Osteoblast (primary cell): ENCODE results near the gene POU6F2. TPM values are rescaled to one million over a fixed set of nuclear protein-coding genes. Genes with fewer than 3 reads are reported as not detected.

Experiments used
- DNase-seq: peaks from one replicate; pipeline ENCODE4 v3.0.0; 2011; ENCODE audit warnings: low spot score, mixed read lengths; ENCODE audit not compliant: insufficient read length; ENCODE audit errors: missing footprints
- H2AFZ ChIP-seq: 2 replicates; pipeline ENCODE4 v1.6.0; 2011; ENCODE audit warnings: mild to moderate bottlenecking, low read length
- H3K27ac ChIP-seq: 2 replicates; pipeline ENCODE4 v1.5.1; 2011; ENCODE audit warnings: mild to moderate bottlenecking, low read depth, low read length, moderate library complexity
- H3K27me3 ChIP-seq: 2 replicates; pipeline ENCODE4 v1.6.0; 2012; ENCODE audit warnings: mild to moderate bottlenecking, control low read depth, inconsistent platforms, low read length, moderate library complexity; ENCODE audit not compliant: insufficient read depth
- H3K36me3 ChIP-seq: 2 replicates; pipeline ENCODE4 v1.5.1; 2011; ENCODE audit warnings: mild to moderate bottlenecking, low read length, control low read depth, moderate library complexity; ENCODE audit not compliant: insufficient read depth
- H3K4me1 ChIP-seq: 2 replicates; pipeline ENCODE4 v1.5.1; 2011; ENCODE audit warnings: mild to moderate bottlenecking, low read length, control low read depth, moderate library complexity; ENCODE audit not compliant: insufficient read depth
- H3K4me2 ChIP-seq: 2 replicates; pipeline ENCODE4 v1.6.0; 2011; ENCODE audit warnings: mild to moderate bottlenecking, low read length; ENCODE audit not compliant: insufficient read depth
- H3K4me3 ChIP-seq: fragments of 200-600 bp; sonication (generic); 3 replicates; pipeline ENCODE4 v1.5.1; 2012; ENCODE audit warnings: mild to moderate bottlenecking, low read length, inconsistent platforms; ENCODE audit not compliant: insufficient read depth
- H3K79me2 ChIP-seq: 2 replicates; pipeline ENCODE4 v1.6.0; 2012; ENCODE audit warnings: mild to moderate bottlenecking, low read length, control low read depth, inconsistent platforms; ENCODE audit not compliant: insufficient read depth
- H3K9me3 ChIP-seq: 2 replicates; pipeline ENCODE4 v1.5.1; 2011; ENCODE audit warnings: low read depth, low read length, control low read depth
- H4K20me1 ChIP-seq: 2 replicates; pipeline ENCODE4 v1.6.0; 2012; ENCODE audit warnings: mild to moderate bottlenecking, low read length, control low read depth; ENCODE audit not compliant: insufficient read depth
- total RNA-seq: library from RNA; depleted of rRNA; stranded (reverse); fragments of >200 nt; gene quantifications from 2 replicates; pipeline ENCODE4 v1.2.3, GENCODE V29; 2012
- TF ChIP-seq, protein P1 (sequence below): IDR thresholded peaks from 2 replicates; pipeline ENCODE4 v1.5.1; 2011; ENCODE audit warnings: mild to moderate bottlenecking, low read depth, low read length, moderate library complexity; ENCODE audit errors: extremely low read depth

POU6F2 gene
- total RNA-seq, 1 donor, result not detected

DNA sequence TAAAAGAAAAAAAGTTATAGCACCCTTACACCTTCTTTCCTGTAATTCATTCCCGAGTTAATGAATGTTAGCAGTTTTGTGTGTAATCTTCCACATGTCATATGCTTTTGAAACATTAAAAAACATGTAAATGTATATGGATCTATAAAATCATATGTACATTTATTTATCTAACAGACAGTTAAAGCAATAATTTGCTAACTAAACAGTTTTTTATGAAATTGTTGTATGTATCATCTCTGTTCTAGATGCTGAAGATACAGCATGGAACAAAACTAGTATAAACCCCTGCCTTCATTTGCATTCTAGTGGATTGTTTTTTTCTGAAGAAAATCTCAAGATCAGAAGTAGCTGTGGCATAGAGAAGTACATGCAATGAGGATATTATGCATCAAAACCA is 165.0 kb downstream of the POU6F2 start:
- no peak overlapping the region for H3K27ac ChIP-seq
- peaks cover 1% of the 10 kb centered on the region for H3K9me3 ChIP-seq
- no peak overlapping the region for H2AFZ ChIP-seq
- H3K79me2 ChIP-seq, result no peaks in the 10 kb centered on the region
- H3K36me3 ChIP-seq, result no peaks in the 10 kb centered on the region
- H3K27me3 ChIP-seq, result no peaks in the 10 kb centered on the region
- TF ChIP-seq, protein P1, sequence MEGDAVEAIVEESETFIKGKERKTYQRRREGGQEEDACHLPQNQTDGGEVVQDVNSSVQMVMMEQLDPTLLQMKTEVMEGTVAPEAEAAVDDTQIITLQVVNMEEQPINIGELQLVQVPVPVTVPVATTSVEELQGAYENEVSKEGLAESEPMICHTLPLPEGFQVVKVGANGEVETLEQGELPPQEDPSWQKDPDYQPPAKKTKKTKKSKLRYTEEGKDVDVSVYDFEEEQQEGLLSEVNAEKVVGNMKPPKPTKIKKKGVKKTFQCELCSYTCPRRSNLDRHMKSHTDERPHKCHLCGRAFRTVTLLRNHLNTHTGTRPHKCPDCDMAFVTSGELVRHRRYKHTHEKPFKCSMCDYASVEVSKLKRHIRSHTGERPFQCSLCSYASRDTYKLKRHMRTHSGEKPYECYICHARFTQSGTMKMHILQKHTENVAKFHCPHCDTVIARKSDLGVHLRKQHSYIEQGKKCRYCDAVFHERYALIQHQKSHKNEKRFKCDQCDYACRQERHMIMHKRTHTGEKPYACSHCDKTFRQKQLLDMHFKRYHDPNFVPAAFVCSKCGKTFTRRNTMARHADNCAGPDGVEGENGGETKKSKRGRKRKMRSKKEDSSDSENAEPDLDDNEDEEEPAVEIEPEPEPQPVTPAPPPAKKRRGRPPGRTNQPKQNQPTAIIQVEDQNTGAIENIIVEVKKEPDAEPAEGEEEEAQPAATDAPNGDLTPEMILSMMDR, result no peak
- no peaks in the 10 kb centered on the region for H3K4me1 ChIP-seq
- H3K4me3 ChIP-seq, result no peak overlapping the region
- no peak overlapping the region for H3K4me2 ChIP-seq
- no peaks in the 10 kb centered on the region for H4K20me1 ChIP-seq
- DNase-seq, result no peak

GRCh38 chr7:39144420-39144819 is 166.7 kb downstream of the POU6F2 start:
- Histone ChIP-seq H3K27ac (no peak overlapping the region), H2AFZ (no peak overlapping the region), H3K4me2 (no peak overlapping the region), H3K27me3 (no peaks in the 10 kb centered on the region), H4K20me1 (no peaks in the 10 kb centered on the region), H3K36me3 (no peaks in the 10 kb centered on the region), H3K79me2 (no peaks in the 10 kb centered on the region), H3K9me3 (peaks cover 1% of the 10 kb centered on the region), H3K4me1 (no peaks in the 10 kb centered on the region), H3K4me3 (no peak overlapping the region)
- no peak for DNase-seq
- TF ChIP-seq, protein P1, result no peak

- Histone ChIP-seq H3K9me3 (no peaks in the 10 kb centered on the region), H3K4me1 (no peaks in the 10 kb centered on the region), H3K79me2 (no peaks in the 10 kb centered on the region), H3K4me3 (no peak overlapping the region), H3K36me3 (no peaks in the 10 kb centered on the region), H2AFZ (no peak overlapping the region), H3K27me3 (no peaks in the 10 kb centered on the region), H3K27ac (no peak overlapping the region), H3K4me2 (no peak overlapping the region), H4K20me1 (no peaks in the 10 kb centered on the region)
- no peak for DNase-seq
- TF ChIP-seq, protein P1, result no peak
Measured at GRCh38 chr7:39145283-39145682, 167.6 kb downstream of the POU6F2 start.

DNA sequence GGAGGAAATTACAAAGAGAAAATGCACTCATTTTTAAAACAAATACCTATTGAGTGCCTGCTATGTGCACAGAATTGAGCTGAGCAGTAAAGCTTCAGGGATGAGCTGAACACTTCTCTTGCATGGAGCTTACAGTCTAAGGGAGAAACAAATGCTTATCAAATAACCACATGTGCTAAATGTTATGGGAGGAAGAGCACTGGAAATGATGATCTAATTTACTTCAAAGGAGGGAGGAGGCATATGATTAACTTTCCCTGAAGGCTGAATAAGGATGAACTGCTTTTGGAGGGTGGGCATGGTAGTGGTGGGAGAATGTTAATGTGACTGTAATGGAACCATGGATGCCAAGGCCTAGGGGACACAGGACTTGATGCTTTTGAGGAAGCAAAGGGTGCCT is 168.2 kb downstream of the POU6F2 start:
- Histone ChIP-seq H4K20me1 (no peaks in the 10 kb centered on the region), H3K27me3 (no peaks in the 10 kb centered on the region), H3K4me2 (no peak overlapping the region), H3K36me3 (no peaks in the 10 kb centered on the region), H3K9me3 (no peaks in the 10 kb centered on the region), H3K27ac (no peak overlapping the region), H2AFZ (no peak overlapping the region), H3K4me1 (no peaks in the 10 kb centered on the region), H3K4me3 (no peak overlapping the region), H3K79me2 (no peaks in the 10 kb centered on the region)
- DNase-seq, result no peak
- TF ChIP-seq, protein P1, result no peak
